Dedifferentiated amniotic fluid mesenchymal stem cell (primary cell): ENCODE data around the gene KCTD21.
A peak's percentile ranks its signal among the peaks of the same experiment; 100 is the strongest.

Experiments used
- DNase-seq: peaks from one replicate; pipeline ENCODE4 v3.0.0-alpha.2; 2016; ENCODE audit errors: extremely low spot score

Gene KCTD21

DNA sequence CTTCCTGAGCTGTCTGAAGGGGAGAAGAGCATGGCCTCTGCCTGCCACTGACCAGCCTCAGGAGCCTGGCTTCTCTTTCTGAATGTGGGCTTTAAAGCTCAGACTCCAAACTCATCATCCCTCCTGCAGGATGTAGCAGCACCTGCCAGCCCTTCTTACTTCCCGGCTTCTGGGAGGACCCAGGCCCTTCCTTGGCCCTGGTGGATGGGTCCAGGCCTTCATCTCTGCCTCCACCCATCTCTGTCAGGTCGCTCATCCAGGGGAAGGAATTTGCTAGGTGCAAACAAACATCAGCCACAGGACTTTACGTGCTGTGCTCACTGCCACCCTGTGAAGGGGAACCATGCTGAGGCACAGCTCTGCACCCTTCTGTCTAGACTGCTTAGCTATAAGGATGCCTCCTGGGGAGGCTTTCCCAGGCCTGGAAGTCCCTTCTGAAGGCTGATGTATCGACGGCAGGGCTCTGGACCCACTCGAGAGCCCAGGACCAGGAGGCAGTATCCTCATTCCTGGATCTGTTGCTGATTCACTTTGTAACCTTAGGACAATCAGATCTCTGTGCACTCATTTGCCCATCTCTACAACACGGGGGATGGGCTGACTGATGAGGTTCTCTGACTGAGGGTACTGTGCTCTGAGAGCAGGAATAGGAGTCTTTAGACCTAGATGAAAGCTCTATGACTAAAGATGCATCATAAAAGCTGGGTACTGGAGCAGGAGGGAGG lies 31.2 kb upstream of the KCTD21 start:
- no peak for DNase-seq

DNA sequence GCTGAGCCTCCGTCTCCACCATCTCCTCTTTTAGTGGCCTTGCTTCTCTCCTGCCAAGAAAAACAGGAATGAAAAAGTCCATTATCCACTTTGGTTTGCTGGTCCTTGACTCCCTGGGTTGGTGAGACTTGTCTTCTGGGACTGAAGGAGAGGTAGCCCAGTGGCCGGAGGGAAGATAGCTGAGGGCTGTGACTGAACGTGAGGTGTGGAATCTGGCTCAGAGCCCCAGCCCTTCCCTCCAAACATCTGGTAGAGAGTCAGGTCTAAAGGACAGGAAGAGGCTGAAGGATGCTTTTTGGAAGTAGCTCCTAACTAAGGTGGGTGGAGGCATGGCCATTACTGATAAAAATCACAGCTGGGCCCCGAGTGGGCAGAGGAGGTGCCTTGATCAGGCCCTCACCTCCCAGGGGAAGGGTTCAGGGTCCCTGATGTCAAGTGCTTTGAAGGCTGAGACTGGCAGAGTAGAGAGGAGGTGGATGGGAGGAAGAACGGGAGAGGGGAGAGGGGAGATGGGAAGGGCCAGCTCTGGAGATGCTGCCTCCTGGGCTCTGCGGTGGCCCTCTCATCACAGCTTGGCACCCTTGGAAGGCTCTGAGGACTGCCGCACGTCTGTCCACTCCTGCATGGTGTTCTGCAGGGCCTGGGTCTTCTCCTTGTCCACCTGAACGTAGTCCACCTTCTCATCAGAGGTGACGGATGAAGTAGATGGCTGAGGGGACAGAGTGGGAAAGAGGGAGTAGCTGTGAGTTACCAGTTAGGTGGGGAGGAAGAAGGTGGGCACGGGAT lies 30.5 kb upstream of the KCTD21 start:
- no peak for DNase-seq

DNA sequence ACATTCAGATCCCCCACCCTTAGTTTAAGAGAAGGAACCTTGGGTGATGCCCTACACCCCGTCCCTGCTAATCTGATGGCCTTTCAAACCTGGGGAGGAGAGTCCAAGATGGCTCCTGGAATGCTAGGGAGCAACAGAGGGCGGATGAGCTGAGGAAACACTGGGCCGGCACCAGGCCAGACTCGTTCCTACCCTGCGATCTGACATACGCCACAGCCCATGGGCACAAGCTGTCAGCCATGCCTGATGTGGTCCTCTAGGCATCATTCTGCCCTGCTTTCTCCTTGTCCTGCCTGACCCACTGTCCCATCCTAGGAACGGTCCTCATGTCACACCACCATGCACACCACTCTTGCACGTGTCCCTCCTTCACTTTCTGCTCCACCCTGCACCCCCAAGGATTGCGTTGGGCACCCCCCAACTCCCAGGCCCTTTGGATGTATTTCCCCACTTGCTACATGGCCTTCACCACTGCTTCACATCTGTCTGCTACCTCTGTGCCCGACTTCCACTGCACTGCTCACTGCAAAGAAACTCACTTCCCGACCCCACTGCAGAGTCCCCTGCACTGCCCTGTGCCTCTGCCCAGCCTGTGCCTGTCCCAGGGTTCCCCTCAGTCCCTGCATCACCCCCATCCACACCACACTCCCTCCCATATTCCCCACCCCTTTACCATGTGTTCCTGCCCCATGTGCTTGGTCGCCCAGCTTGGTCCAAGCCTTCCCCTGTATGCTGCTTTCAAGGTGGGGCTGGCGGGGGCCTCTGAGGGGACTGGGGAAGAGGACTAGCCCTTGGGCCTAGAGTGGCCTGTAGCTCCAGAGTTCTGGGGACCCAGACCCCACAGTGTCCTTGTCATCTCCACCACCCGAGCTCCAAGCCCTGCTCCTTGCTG lies 29.5 kb upstream of the KCTD21 start:
- DNase-seq, result no peak

DNA sequence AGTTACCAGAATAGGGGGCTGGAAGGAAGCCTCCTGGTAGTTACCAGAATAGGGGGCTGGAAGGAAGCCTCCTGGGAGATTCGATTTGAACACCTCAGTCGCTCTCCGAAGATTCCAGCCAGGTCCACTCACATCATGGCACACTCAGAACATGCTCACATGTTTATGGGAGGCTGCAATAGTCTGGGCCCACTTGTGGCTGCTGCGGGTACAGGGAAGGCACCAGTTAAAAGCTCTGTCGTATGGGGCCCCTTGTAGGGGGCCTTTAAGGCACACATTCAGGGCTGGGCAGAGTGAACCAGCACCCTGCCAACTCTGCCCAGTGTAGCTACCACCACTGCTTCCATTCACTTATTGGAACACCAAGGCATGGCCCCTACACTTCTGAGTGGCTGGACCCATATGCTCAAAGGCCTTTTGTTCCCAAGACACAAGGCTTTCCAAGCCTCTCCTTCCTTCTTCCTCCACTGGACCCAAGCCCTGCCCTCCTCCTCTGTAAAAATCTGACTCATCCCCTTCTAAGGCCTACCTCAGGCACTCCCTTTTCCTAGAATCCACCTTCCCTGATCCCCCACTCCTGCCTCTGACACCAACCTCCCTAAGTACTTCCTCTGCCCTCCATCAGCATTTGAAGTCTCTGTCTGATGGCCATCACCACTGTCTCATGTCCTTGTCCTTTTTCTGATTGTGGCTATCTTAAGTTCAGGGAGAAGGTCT lies 28.3 kb upstream of the KCTD21 start:
- DNase-seq, result no peak

DNA sequence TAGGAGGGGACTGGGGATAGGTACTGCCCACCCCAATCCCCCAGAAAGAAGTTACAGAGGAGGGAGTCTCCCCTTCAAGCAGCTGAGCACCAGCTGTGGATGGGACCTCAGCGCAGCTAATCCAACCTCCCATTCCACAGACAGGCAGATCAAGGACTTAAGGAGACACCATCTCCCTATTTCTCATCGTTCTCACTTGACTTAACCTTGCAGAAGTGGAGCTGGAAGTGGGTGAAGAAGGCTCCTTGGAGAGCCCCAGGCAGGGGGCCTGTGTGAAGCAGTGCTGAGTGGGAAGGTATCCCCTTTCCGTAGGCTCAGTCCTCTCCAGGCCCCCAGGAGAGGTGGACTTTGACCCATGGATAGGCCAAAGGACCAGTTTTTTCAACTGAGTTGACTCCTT lies 27.6 kb upstream of the KCTD21 start:
- no peak for DNase-seq

DNA sequence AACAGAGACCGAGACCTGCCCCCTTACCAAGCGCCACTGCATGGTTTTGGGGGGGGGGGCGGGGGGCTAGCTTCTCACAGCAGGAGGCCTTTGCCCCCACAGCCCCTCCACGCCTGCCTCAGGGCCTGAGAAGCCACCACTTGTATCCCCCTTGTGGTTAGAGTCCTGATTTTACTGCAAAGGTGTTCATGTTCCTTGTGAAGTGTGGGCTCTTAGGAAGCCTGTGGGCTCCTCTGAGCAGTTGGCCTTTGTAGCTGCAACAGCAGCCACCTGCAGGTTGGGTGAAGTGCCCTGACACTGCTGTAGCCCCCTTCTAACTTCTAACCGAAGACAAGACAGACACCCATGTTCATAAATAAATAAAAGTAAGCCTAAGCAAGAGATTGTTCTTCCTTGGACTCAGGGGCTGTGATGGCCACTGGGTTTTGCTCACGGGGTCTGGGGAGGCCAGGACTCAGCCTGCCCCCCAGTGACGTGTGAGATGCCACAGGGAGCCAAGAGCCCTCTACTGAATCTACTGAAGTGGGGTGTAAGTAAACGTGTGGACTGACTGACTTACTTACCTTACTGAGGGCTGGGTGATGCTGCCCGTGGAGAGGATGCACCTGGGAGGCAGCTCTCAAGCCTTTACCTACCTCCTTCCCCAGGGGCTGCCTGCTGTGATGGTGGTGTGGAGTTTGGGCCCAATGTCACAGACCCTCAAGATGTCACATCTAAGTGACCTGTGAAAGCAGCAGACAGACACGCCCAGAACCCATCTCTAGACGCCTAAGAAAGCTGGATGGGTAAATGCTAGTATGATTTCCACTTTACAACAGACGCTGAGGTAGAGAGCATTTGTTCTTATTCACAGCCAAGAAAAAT lies 26.1 kb upstream of the KCTD21 start:
- no peak for DNase-seq

DNA sequence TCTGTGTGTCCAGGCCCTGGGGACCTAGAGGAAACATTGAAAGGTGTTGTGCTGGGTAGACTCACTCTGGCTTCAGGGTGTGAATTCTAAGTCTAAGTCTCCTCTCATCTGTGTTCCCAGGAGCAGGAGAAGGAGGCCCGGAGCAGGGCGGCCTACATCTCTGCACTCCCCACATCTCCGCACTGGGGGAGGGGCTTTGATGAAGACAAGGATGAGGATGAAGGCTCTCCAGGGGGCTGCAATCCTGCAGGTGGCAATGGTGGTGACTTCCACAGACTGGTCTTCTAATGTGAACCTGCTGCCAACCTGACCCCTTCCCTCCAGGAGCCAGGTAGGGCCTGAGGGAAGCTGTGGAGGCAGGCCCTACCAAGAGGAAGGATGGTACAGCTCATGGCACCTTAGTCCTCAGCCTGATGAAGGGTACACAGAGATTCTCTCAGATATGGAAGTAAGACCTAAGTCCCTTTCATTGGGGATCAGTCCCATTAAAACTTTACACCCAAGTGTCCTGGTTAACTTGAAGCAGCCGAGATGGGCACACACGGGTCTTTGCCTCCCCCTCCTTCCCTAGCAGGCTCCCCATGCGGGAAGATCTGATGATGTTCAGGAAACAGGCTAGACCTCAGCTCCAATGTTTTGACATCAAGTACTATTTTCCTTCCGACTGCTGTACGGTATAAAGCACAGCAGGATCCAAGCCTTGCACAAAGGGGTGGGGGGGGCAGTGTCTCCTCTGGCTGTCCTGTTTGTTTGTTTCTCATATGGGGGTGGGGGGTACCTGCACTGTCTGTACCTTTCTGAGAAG lies 25.3 kb upstream of the KCTD21 start:
- no peak for DNase-seq

DNA sequence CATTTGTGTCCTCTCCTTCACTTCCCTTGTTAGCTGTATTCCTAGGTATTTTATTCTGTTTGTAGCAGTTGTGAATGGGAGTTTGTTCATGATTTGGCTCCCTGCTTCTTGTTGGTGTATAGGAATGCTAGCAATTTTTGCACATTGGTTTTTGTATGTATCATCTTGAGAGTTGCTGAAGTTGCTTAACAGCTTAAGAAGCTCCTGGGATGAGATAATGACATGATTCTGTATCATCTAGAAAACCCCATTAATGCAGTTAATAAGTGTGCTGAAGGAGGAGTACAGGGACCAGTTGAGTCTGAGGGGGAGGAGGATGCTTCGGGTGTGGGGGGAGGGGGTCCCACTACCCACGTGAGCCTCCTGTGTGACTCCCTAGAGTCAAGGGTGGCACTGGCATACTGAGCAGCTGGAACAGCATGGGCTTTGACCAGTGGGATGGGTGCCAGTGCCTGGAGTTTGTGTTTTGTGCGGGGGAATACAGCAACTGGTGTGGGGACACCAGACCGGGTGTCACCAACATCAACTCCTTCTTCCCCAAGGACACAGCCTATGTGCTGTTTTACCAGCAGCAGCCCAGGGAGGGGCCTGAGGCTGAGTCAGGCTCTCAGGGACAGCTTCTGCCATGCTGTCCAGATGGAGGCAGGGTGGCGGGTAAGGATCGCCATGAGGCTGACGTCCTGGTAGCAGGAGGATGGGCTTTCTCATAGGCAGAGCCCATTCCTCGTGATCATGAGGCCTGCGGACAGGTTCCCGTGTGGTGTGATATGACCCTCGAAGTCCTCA lies 24.4 kb upstream of the KCTD21 start:
- peak; percentile 21 for DNase-seq

DNA sequence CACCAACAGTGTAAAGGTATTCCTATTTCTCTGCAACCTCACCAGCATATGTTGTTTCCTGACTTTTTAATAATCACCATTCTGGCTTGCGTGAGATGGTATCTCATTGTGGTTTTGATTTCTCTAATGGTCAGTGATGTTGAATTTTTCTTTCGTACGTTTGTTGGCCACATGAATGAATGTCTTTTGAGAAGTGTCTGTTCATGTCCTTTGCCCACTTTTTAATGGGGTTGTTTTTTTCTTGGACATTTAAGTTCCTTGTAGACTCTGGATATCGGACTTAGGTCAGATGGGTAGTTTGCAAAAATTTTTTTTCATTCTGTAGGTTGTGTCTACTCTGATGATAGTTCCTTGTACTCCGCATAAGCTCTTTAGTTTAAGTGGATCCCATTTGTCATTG lies 23.1 kb upstream of the KCTD21 start:
- DNase-seq, result no peak

DNA sequence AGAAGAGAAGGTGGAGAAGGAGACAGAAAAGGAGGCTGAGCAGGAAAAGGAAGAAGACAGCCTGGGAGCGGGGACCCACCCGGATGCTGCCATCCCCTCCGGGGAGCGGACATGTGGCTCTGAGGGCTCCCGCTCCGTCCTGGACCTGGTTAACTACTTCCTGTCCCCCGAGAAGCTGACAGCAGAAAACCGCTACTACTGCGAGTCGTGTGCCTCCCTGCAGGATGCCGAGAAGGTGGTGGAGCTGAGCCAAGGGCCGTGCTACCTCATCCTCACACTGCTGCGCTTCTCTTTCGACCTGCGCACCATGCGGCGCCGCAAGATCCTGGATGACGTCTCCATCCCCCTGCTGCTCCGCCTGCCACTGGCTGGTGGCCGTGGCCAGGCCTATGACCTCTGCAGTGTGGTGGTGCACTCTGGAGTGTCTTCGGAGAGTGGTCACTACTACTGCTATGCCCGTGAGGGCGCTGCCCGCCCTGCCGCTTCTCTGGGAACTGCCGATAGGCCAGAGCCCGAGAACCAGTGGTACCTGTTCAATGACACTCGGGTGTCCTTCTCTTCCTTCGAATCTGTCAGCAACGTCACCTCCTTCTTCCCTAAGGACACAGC lies 21.7 kb upstream of the KCTD21 start:
- no peak for DNase-seq

DNA sequence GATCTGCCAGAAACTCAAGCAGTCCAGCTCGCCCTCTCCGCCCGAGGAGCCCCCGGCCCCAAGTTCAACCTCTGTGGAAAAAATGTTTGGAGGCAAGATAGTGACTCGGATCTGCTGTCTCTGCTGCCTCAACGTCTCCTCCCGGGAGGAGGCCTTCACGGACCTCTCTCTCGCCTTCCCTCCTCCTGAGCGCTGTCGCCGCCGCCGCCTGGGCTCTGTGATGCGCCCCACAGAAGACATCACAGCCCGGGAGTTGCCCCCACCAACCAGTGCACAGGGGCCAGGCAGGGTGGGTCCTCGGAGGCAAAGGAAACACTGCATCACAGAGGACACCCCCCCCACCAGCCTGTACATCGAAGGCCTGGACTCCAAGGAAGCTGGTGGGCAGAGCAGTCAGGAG lies 21.1 kb upstream of the KCTD21 start:
- DNase-seq, result no peak

DNA sequence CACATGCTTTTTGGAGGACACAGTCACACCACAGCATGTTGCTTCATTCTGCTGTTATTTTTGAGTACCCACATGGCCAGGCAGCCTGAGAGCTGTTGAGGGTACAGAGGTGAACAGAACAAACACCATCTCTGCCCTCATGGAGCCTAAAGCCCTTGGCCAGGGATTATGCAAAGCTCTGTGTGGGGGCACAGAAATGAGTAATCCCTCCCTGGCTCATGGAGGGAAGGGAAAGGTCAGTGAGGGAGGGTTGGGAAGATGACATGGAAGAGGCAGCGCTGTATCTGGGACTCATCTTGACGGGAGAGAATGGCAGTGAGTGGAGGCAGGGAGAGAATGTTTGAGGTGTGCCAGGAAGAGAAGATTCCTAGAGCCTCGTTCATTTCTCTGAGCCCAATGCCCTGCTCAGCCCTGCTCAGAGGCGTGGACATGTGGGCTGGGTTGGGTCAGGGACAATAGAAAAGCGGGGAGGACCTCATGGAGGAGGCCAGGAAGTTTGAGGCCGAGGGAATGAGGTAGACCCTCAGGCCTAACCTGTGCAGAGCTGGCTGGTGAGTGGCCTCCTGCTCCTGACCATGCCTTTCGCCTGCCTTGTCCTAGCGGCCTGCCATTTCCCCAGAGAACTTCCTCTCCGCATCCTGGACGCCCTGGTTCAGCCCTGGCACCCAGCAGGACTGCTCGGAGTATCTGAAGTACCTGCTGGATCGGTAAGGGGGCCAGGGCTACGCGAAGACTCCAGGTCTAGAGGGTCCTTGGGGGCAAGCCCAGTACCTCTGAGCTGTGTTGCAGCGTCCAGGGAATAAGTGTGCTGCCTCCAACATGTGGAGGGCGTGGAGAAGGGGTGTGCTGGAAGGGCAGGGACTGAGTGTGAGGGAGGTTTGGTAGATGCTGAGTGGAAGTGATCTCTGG lies 20.1 kb upstream of the KCTD21 start:
- DNase-seq, result no peak

DNA sequence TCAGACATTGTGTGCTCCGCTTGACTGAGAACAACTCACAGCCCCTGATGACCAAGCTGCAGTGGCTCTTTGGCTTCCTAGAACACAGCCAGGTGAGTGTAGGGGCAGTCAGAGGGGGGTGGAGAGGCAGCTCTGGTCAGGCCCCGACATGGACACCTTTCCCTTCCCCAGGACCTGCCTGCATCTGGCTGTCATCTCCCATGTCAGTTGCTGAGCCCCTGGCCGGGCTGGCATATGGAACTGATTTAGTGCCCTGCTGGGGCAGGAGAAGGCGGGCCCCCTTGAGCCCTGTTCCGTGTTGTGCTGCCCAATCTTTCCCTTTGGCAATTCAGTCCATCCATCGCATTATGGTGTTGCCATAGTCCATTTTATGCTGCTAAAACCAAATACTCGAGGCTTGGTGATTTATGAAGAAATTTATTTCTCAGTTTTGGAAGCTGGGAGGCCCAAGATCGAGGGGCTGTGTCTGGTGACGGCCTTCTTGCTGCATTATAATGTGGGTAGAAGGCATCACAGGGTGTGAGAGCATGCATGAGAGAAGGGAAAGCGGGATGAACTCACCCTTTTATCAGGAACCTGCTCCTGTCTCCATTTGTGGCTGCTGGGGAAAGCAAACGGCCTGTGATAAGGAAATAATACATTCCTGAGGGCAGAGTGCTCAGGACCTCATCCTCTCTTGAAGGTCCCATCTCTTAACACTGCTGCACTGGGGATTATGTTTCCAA lies 19.3 kb upstream of the KCTD21 start:
- no peak for DNase-seq

DNA sequence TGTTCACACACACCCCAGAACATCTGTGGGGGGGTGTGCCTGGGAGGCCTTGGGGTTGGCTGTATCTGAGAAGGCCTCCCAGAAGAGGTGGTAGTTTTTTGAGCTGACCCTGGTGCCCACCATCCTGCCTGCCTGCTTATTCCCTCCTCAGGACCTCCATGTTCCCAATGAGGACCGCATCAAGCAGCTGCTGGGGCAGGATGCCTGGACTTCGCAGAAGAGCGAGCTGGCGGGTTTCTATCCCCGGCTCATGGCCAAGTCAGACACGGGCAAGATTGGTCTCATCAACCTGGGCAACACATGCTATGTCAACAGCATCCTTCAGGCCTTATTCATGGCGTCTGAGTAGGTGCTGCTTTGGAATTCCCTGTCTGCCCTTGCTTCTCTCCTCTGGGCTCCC lies 17.3 kb upstream of the KCTD21 start:
- DNase-seq, result no peak

DNA sequence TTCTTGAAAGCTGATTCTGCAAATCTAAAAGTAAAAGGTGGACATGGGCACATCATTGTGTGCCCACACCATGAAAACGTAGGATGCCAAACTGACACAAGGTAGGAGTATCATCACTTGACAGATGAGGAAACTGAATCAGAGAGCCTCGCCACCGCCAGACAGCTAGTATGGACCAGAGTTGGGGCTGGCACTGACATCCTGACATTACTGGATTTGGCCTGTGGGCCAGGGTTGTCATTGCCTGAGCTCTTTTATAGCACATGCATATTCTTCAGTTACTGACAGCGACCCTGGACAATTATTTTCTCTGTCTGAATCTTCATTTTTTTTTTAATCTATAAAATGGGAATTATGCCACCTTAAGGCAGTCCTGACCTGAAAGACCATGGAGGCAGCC lies 16.8 kb upstream of the KCTD21 start:
- no peak for DNase-seq

DNA sequence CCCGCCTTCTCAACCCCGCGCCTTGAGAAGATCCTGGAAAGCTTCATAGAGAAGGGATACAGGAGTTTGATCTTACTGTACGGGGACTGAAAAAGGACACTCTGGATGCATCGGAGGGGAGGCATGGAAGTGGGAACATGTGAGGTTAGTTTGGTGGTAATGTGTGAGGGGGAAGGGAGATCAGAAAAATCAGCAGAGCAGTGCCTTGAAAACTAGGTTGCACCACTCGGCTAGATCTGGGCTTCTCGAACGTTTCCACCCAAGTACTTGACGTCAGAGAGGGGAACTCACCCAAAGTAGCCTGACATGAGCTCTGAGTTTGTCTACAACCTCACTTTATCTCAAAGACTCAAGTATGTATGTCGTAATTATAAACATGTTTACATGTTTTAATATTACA lies 14.8 kb upstream of the KCTD21 start:
- DNase-seq, result no peak

DNA sequence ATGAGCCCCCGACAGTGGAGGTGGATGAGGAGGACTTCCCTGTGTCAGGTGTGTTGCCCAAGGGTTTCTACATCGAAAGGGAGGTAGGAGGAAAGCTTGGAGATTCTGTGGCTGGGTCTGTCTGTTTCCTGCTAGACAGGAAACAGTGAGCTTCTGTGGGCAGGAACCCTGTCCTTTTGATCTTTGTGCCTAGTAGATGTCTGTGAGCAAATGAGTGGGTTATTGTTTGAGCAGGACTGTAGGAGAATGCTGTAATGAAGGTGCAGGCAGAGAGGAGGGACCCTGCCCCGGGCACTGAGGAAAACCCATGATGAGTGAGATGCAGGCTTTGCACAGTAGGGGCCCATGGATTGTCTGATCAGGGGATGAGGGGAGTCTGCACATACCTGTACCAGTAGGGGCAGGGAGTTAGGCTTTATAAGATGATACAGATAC lies 14.3 kb upstream of the KCTD21 start:
- no peak for DNase-seq
